ENCODE data around the gene B9D2.

DNA sequence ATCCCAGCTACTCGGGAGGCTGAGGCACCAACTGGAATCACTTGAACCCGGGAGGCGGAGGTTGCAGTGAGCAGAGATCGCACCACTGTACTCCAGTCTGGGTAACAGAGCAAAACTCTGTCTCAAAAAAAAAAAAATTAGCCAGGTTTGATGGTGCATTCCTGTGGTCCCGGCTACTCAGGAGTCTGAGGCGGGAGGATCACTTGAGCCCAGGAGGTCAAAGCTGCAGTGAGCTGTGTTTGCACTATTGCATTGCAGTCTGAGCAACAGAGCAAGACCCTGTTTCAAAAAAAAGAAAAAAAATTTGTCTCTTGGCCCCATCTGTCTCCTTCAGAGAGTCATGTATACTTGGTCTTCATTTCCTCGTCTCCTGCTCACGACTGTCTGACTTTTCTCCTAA, 52.3 kb downstream of the B9D2 start:
- TF ChIP-seq, protein P1, sequence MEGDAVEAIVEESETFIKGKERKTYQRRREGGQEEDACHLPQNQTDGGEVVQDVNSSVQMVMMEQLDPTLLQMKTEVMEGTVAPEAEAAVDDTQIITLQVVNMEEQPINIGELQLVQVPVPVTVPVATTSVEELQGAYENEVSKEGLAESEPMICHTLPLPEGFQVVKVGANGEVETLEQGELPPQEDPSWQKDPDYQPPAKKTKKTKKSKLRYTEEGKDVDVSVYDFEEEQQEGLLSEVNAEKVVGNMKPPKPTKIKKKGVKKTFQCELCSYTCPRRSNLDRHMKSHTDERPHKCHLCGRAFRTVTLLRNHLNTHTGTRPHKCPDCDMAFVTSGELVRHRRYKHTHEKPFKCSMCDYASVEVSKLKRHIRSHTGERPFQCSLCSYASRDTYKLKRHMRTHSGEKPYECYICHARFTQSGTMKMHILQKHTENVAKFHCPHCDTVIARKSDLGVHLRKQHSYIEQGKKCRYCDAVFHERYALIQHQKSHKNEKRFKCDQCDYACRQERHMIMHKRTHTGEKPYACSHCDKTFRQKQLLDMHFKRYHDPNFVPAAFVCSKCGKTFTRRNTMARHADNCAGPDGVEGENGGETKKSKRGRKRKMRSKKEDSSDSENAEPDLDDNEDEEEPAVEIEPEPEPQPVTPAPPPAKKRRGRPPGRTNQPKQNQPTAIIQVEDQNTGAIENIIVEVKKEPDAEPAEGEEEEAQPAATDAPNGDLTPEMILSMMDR (IDR thresholded peaks at IDR 0.05), result no peak
- no peak for TF ChIP-seq POLR2A (IDR thresholded peaks at IDR 0.05)
- TF ChIP-seq EP300 (IDR thresholded peaks at IDR 0.05), result no peak

All from ovary (tissue), 3 donors.